Measurements from ENCODE around the gene CYP2B6. TPM values are rescaled to one million over a fixed set of nuclear protein-coding genes. Genes with fewer than 3 reads are reported as not detected.
"Not testable (repeated sequence)": the region's sequence is repeated elsewhere in the genome, so short reads cannot be mapped to it uniquely, and the experiment has no call there.

Gene CYP2B6
- polyA plus RNA-seq, 1 experiment: not detected

- POLR2A ChIA-PET: no interaction called here
- TF ChIP-seq, protein P1, sequence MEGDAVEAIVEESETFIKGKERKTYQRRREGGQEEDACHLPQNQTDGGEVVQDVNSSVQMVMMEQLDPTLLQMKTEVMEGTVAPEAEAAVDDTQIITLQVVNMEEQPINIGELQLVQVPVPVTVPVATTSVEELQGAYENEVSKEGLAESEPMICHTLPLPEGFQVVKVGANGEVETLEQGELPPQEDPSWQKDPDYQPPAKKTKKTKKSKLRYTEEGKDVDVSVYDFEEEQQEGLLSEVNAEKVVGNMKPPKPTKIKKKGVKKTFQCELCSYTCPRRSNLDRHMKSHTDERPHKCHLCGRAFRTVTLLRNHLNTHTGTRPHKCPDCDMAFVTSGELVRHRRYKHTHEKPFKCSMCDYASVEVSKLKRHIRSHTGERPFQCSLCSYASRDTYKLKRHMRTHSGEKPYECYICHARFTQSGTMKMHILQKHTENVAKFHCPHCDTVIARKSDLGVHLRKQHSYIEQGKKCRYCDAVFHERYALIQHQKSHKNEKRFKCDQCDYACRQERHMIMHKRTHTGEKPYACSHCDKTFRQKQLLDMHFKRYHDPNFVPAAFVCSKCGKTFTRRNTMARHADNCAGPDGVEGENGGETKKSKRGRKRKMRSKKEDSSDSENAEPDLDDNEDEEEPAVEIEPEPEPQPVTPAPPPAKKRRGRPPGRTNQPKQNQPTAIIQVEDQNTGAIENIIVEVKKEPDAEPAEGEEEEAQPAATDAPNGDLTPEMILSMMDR (IDR thresholded peaks at IDR 0.05; ENCODE audit: insufficient read depth, low read depth, low read length): no peak
Measured at GRCh38 chr19:40976134-40976533, 14.9 kb upstream of the CYP2B6 start.

DNA sequence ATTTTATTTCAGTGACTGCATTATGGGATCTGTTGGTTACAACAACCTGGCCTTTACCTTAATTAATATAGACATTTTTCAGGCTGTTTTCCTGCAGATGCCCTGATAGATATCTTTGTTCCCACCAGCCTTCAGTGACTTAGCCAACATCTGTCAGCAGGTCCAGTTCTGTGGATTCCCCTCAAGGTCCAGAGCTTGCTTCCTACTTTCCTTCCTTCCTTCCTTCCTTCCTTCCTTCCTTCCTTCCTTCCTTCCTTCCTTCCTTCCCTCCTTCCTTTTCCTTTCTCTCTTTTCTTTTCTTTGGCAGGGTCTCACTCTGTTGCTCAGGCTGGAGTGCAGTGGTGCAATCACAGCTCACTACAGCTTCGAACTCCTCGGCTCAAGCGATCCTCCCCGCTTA lies 14.4 kb upstream of the CYP2B6 start:
- DNase-seq (ENCODE audit: low read depth): no peak
- TF ChIP-seq, protein P1 (IDR thresholded peaks at IDR 0.05; ENCODE audit: insufficient read depth, low read depth, low read length): no peak
- Histone ChIP-seq H3K36me3 (ENCODE audit: control insufficient read depth, insufficient read depth, low read length) (no peaks in the 10 kb centered on the region), H3K4me3 (ENCODE audit: low read depth, low read length) (no peak overlapping the region), H3K27me3 (ENCODE audit: control insufficient read depth, insufficient read depth, low read length) (no peaks in the 10 kb centered on the region)
- POLR2A ChIA-PET: no interaction called here
- CTCF ChIA-PET: interaction anchor here (0.6 to 1.7 kb wide), 3 partner anchors 15 to 168 kb away, joined by 3 to 4 read pairs (median 4); no protein-coding TSS in a partner anchor

More at GRCh38 chr19:40976134-40976533, 14.9 kb upstream of the CYP2B6 start:
- Histone ChIP-seq H3K27me3 (ENCODE audit: control insufficient read depth, insufficient read depth, low read length) (no peaks in the 10 kb centered on the region; the same call in 1 of the 2 replicates), H3K36me3 (ENCODE audit: control insufficient read depth, insufficient read depth, low read length) (no peaks in the 10 kb centered on the region), H3K4me3 (ENCODE audit: low read depth, low read length) (no peak overlapping the region)
- no peak for DNase-seq (ENCODE audit: low read depth)
- CTCF ChIA-PET: interaction anchor here (1.1 to 1.7 kb wide), 2 partner anchors 14 to 168 kb away, joined by 3 to 4 read pairs; no protein-coding TSS in a partner anchor

DNA sequence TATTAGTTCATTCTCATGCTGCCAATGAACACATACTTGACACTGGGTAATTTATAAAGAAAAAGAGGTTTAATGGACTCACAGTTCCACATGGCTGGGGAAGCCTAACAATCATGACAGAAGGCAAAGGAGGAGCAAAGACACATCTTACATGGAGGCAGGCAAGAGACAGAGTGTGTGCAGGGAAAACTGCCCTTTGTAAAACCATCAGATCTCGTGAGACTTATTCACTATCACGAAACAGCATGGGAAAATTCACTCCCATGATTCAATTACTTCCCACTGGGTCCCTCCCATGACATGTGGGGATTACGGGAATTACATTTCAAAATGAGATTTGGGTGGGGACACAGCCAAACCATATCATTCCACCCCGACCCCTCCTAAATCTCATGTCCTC lies 11.3 kb upstream of the CYP2B6 start:
- POLR2A ChIA-PET; H3K36me3 ChIP-seq (ENCODE audit: control insufficient read depth, insufficient read depth, low read length); H3K27me3 ChIP-seq (ENCODE audit: control insufficient read depth, insufficient read depth, low read length); DNase-seq (ENCODE audit: low read depth); H3K4me3 ChIP-seq (ENCODE audit: low read depth, low read length): not testable (repeated sequence)
- CTCF ChIA-PET: interaction anchor here (0.6 kb wide), 1 partner anchor 164 kb away, joined by 3 read pairs; no protein-coding TSS in a partner anchor

GRCh38 chr19:40980743-40981442 lies 10.2 kb upstream of the CYP2B6 start:
- CTCF ChIA-PET: interaction anchor here (0.6 kb wide), 1 partner anchor 1136 kb away, joined by 3 read pairs; no protein-coding TSS in a partner anchor
- POLR2A ChIA-PET; H3K36me3 ChIP-seq (ENCODE audit: control insufficient read depth, insufficient read depth, low read length); DNase-seq (ENCODE audit: low read depth); H3K4me3 ChIP-seq (ENCODE audit: low read depth, low read length); H3K27me3 ChIP-seq (ENCODE audit: control insufficient read depth, insufficient read depth, low read length): not testable (repeated sequence)

- TF ChIP-seq, protein P1 (IDR thresholded peaks at IDR 0.05; ENCODE audit: insufficient read depth, low read depth, low read length): no peak
Measured at GRCh38 chr19:40981591-40981990, 9.5 kb upstream of the CYP2B6 start.

GRCh38 chr19:40982594-40983101 lies 8.4 kb upstream of the CYP2B6 start:
- POLR2A ChIA-PET: no interaction called here
- Histone ChIP-seq H3K36me3 (ENCODE audit: control insufficient read depth, insufficient read depth, low read length) (no peaks in the 10 kb centered on the region), H3K4me3 (ENCODE audit: low read depth, low read length) (no peak overlapping the region), H3K27me3 (ENCODE audit: control insufficient read depth, insufficient read depth, low read length) (0 out of 2 replicates have a peak, but pooled peaks cover 2% of the 10 kb centered on the region)
- TF ChIP-seq, protein P1 (IDR thresholded peaks at IDR 0.05; ENCODE audit: insufficient read depth, low read depth, low read length): no peak
- CTCF ChIA-PET: interaction anchor here (0.9 kb wide), 1 partner anchor 9 kb away, joined by 3 read pairs; no protein-coding TSS in a partner anchor
- DNase-seq (ENCODE audit: low read depth): no peak

More at GRCh38 chr19:40981591-40981990, 9.5 kb upstream of the CYP2B6 start:
- Histone ChIP-seq H3K27me3 (ENCODE audit: control insufficient read depth, insufficient read depth, low read length) (0 out of 2 replicates have a peak, but pooled peaks cover 2% of the 10 kb centered on the region), H3K36me3 (ENCODE audit: control insufficient read depth, insufficient read depth, low read length) (no peaks in the 10 kb centered on the region), H3K4me3 (ENCODE audit: low read depth, low read length) (no peak overlapping the region)
- ChIA-PET POLR2A (no interaction called here), CTCF (interaction anchor here (0.6 kb wide), 1 partner anchor 1136 kb away, joined by 3 read pairs; no protein-coding TSS in a partner anchor)
- no peak for DNase-seq (ENCODE audit: low read depth)
